ENCODE measurements around the gene CLDND1.

GRCh38 chr3:98542623-98543022, 19.9 kb upstream of the CLDND1 start:
- no peak for TF ChIP-seq GATA2 (IDR thresholded peaks at IDR 0.05; ENCODE audit: low read depth, low read length)
- no peak for TF ChIP-seq GATA3 (IDR thresholded peaks at IDR 0.05; ENCODE audit: low read depth, low read length)
